K562 (cell line): ENCODE data around the gene TRERF1. TPM values are rescaled to one million over a fixed set of nuclear protein-coding genes. Genes with fewer than 3 reads are reported as not detected.

Experiments
- CBFA2T2 ChIP-seq: fragments of 450-650 bp; conservative IDR thresholded peaks from 2 replicates; pipeline ENCODE4 v1.6.1; 2017; ENCODE audit warnings: mild to moderate bottlenecking
- CSDE1 ChIP-seq, 2 experiments: fragments of 450-650 bp; IDR thresholded peaks; 2 replicates each; pipeline ENCODE4 v1.6.1; 2016; ENCODE audit warnings: mild to moderate bottlenecking in 1 of 2
- ESRRA ChIP-seq: fragments of 450-650 bp; IDR thresholded peaks from 2 replicates; pipeline ENCODE4 v1.6.1; 2014; ENCODE audit warnings: low read depth, mild to moderate bottlenecking, moderate library complexity, borderline replicate concordance
- ETS2 ChIP-seq: IDR thresholded peaks from 2 replicates; pipeline ENCODE4 v1.6.1; 2016; ENCODE audit warnings: borderline replicate concordance, missing genetic modification characterization, mild to moderate bottlenecking, moderate library complexity, missing compliant biosample characterization; ENCODE audit not compliant: poor library complexity, severe bottlenecking
- PHF21A ChIP-seq: fragments of 450-650 bp; IDR thresholded peaks from 2 replicates; pipeline ENCODE4 v1.6.1; 2017; ENCODE audit warnings: low read depth, borderline replicate concordance
- PHF8 ChIP-seq: fragments of 200-600 bp; sonication (generic); IDR thresholded peaks from 2 replicates; pipeline ENCODE4 v1.6.1; 2012; ENCODE audit warnings: mixed run types, mild to moderate bottlenecking, inconsistent platforms, low read length, moderate library complexity, borderline replicate concordance
- VEZF1 ChIP-seq: fragments of 200-800 bp; sonication (Bioruptor generic); IDR thresholded peaks from 2 replicates; pipeline ENCODE4 v1.6.1; 2017; ENCODE audit warnings: missing genetic modification characterization, missing compliant biosample characterization
- ZNF184 ChIP-seq: sonication (generic); formaldehyde crosslinking; IDR thresholded peaks from 2 replicates; pipeline ENCODE4 v1.5.0; 2020; ENCODE audit warnings: missing genetic modification reagents
- ZNF407 ChIP-seq: fragments of 450-650 bp; IDR thresholded peaks from 2 replicates; pipeline ENCODE4 v1.6.1; 2016; ENCODE audit warnings: low read depth
- polyA plus RNA-seq, 8 experiments: library from polyadenylated mRNA; depleted of rRNA in 4 of 8; stranded (reverse) in 5 of 8; unstranded in 3 of 8; fragments of >200 nt; fragmentation: Nextera tagmentation in 2 of 8; fragmentation: Illumina TruSeq in 1 of 8; extraction: Ambion mirVana in 2 of 8; extraction: Trizol in 1 of 8; gene quantifications; 2 replicates each; pipeline versions ENCODE4 v1.2.1 to v1.2.3, GENCODE V29; 2011 to 2014; ENCODE audit warnings: inconsistent platforms in 1 of 8, missing spikeins in 1 of 8
- total RNA-seq, 7 experiments: library from RNA; depleted of rRNA in 6 of 7; stranded (reverse); fragments of >200 nt in 6 of 7; fragmentation: Illumina TruSeq in 2 of 7; extraction: Trizol in 2 of 7; gene quantifications; 2 replicates each; pipeline versions ENCODE4 v1.2.1 to v1.2.3, GENCODE V29; 2011 to 2021; ENCODE audit warnings: low replicate concordance in 1 of 7
- TF ChIP-seq, protein P1 (sequence below): fragments of 250-450 bp; sonication (Bioruptor Pico); IDR thresholded peaks from 2 replicates; pipeline ENCODE4 v1.4.0; 2020
- TF ChIP-seq, protein P2 (sequence below), 2 experiments: fragments of 250-450 bp in 1 of 2; fragments of 450-650 bp in 1 of 2; sonication (Bioruptor Pico) in 1 of 2; IDR thresholded peaks; 2 replicates each; pipeline versions ENCODE4 v1.6.1 to v1.8.0; 2016 to 2021; ENCODE audit warnings: mild to moderate bottlenecking in 2 of 2, moderate library complexity in 2 of 2, missing compliant biosample characterization in 1 of 2, missing genetic modification characterization in 1 of 2

The TRERF1 gene
- total and polyA plus RNA-seq, 9 of the 15 experiments (the other 6 are each of a cell fraction or from before 2014, with no cell fraction given), result 0.04 to 0.20 (median 0.07) TPM; not detected in 3

DNA sequence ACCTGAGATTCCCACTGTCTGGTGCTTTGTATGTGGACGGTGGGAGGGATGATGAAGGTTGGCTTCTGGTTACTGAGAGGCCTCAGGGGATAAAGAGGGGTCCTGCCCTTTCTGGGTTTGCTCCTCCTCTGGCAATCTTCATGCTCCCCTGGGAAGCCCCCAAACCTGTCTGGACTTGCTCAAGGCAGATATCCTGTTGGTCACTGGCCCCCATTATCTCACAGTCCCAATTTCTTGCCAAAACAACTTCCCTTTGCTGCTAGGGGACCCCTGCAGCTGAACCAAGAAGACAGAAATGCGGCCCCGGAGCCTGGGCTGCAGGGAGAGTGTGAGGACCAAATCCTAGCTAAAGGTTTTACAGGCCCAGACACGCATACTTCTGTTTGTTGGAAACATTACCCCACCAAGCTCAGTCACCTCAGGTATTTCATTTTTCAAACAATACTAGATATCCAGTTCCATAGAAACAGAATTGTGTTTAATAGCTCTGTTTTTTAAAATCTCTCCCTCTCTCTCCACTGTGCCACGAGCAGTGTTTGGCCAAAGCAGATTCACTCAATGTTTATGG, 170.7 kb downstream of the TRERF1 start (continued):
- no peak for TF ChIP-seq ZNF407
- TF ChIP-seq VEZF1 (CRISPR knock-in tag), result no peak
- no peak for TF ChIP-seq CSDE1 (IDR thresholded peaks at IDR 0.05)
- TF ChIP-seq, protein P1, sequence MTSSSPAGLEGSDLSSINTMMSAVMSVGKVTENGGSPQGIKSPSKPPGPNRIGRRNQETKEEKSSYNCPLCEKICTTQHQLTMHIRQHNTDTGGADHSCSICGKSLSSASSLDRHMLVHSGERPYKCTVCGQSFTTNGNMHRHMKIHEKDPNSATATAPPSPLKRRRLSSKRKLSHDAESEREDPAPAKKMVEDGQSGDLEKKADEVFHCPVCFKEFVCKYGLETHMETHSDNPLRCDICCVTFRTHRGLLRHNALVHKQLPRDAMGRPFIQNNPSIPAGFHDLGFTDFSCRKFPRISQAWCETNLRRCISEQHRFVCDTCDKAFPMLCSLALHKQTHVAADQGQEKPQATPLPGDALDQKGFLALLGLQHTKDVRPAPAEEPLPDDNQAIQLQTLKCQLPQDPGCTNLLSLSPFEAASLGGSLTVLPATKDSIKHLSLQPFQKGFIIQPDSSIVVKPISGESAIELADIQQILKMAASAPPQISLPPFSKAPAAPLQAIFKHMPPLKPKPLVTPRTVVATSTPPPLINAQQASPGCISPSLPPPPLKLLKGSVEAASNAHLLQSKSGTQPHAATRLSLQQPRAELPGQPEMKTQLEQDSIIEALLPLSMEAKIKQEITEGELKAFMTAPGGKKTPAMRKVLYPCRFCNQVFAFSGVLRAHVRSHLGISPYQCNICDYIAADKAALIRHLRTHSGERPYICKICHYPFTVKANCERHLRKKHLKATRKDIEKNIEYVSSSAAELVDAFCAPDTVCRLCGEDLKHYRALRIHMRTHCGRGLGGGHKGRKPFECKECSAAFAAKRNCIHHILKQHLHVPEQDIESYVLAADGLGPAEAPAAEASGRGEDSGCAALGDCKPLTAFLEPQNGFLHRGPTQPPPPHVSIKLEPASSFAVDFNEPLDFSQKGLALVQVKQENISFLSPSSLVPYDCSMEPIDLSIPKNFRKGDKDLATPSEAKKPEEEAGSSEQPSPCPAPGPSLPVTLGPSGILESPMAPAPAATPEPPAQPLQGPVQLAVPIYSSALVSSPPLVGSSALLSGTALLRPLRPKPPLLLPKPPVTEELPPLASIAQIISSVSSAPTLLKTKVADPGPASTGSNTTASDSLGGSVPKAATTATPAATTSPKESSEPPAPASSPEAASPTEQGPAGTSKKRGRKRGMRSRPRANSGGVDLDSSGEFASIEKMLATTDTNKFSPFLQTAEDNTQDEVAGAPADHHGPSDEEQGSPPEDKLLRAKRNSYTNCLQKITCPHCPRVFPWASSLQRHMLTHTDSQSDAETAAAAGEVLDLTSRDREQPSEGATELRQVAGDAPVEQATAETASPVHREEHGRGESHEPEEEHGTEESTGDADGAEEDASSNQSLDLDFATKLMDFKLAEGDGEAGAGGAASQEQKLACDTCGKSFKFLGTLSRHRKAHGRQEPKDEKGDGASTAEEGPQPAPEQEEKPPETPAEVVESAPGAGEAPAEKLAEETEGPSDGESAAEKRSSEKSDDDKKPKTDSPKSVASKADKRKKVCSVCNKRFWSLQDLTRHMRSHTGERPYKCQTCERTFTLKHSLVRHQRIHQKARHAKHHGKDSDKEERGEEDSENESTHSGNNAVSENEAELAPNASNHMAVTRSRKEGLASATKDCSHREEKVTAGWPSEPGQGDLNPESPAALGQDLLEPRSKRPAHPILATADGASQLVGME (CRISPR knock-in tag), result no peak
- no peak for TF ChIP-seq ESRRA
- TF ChIP-seq, protein P2, sequence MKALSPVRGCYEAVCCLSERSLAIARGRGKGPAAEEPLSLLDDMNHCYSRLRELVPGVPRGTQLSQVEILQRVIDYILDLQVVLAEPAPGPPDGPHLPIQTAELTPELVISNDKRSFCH (CRISPR knock-in tag; IDR thresholded peaks at IDR 0.05), result no peak
- TF ChIP-seq, protein P2 (tag; IDR thresholded peaks at IDR 0.05), result no peak
- no peak for TF ChIP-seq PHF21A
- no peak for TF ChIP-seq ETS2 (tag)
- TF ChIP-seq ZNF184 (CRISPR knock-in tag), result no peak
- no peak for TF ChIP-seq CBFA2T2
- no peak for TF ChIP-seq PHF8
- TF ChIP-seq, all 486 proteins: peak for 0
